GM21390 (cell line): ENCODE results near the gene DCXR.

Source experiments
- ATAC-seq: cut with Tn5 transposase; IDR thresholded peaks from one replicate; pipeline ENCODE4 v1.9.1; 2021; ENCODE audit not compliant: unreplicated experiment

The DCXR gene

GRCh38 chr17:82073446-82073845 lies 35.9 kb upstream of the DCXR start:
- no peak for ATAC-seq

GRCh38 chr17:82072827-82073226 lies 35.3 kb upstream of the DCXR start:
- ATAC-seq = no peak

GRCh38 chr17:82070611-82071010 lies 33.1 kb upstream of the DCXR start:
- no peak for ATAC-seq

- no peak for ATAC-seq
Observed at GRCh38 chr17:82065638-82066303, 28.3 kb upstream of the DCXR start, which contains the start of gene DUS1L. Gene DUS1L, minus strand, starts transcription at chr17:82065804. Its CDS starts 745 bp downstream, at chr17:82065059.

GRCh38 chr17:82065193-82065637 lies 27.7 kb upstream of the DCXR start:
- no peak for ATAC-seq

GRCh38 chr17:82064433-82065192 lies 27.1 kb upstream of the DCXR start:
- no peak for ATAC-seq

GRCh38 chr17:82063424-82064415 lies 26.2 kb upstream of the DCXR start:
- ATAC-seq = no peak

GRCh38 chr17:82062984-82063368 lies 25.5 kb upstream of the DCXR start:
- ATAC-seq = no peak

- no peak for ATAC-seq
Observed at GRCh38 chr17:82062076-82062983, 24.8 kb upstream of the DCXR start.

GRCh38 chr17:82061047-82061925 lies 23.8 kb upstream of the DCXR start:
- no peak for ATAC-seq

- no peak for ATAC-seq
Observed at GRCh38 chr17:82060614-82061013, 23.1 kb upstream of the DCXR start.

- no peak for ATAC-seq
Observed at GRCh38 chr17:82060001-82060380, 22.5 kb upstream of the DCXR start.

GRCh38 chr17:82059272-82060000 lies 21.9 kb upstream of the DCXR start:
- no peak for ATAC-seq

GRCh38 chr17:82058855-82059249 lies 21.4 kb upstream of the DCXR start:
- no peak for ATAC-seq

GRCh38 chr17:82058230-82058854 lies 20.8 kb upstream of the DCXR start:
- ATAC-seq = no peak

GRCh38 chr17:82056729-82057621 lies 19.5 kb upstream of the DCXR start:
- no peak for ATAC-seq
